NCI-H1092 treated with DMSO at 0.1 percent for 48 hours (cell line): ENCODE results near the gene PPP2R2B.
"Not testable (repeated sequence)": the region's sequence is repeated elsewhere in the genome, so short reads cannot be mapped to it uniquely, and the experiment has no call there.

Experiments
- DNase-seq: peaks from one replicate; lab custom pipeline; 2025; lab: John Stamatoyannopoulos, UW

PPP2R2B gene

GRCh38 chr5:146652547-146652946 is 226.0 kb downstream of the PPP2R2B start:
- DNase-seq: no peak

- DNase-seq: peak; percentile 91
Measured at GRCh38 chr5:146647656-146648199, 230.8 kb downstream of the PPP2R2B start.

- DNase-seq: peak; percentile 19
Measured at GRCh38 chr5:146646441-146646840, 232.1 kb downstream of the PPP2R2B start.

GRCh38 chr5:146645342-146645741 is 233.2 kb downstream of the PPP2R2B start:
- peak; percentile 97 for DNase-seq

- DNase-seq: peak; percentile 97
Measured at GRCh38 chr5:146644831-146645230, 233.7 kb downstream of the PPP2R2B start.

- peak; percentile 27 for DNase-seq
Measured at GRCh38 chr5:146643776-146644175, 234.8 kb downstream of the PPP2R2B start.

- DNase-seq: no peak
Measured at GRCh38 chr5:146642410-146642809, 236.1 kb downstream of the PPP2R2B start.

- peak; percentile 11 for DNase-seq
Measured at GRCh38 chr5:146641941-146642340, 236.6 kb downstream of the PPP2R2B start.

GRCh38 chr5:146640285-146640896 is 238.2 kb downstream of the PPP2R2B start:
- peak; percentile 21 for DNase-seq

- no peak for DNase-seq
Measured at GRCh38 chr5:146635443-146635842, 243.1 kb downstream of the PPP2R2B start.

- DNase-seq: peak; percentile 86
Measured at GRCh38 chr5:146633323-146633764, 245.2 kb downstream of the PPP2R2B start.

- DNase-seq: peak; percentile 86
Measured at GRCh38 chr5:146632620-146633322, 245.8 kb downstream of the PPP2R2B start.

GRCh38 chr5:146630472-146630871 is 248.1 kb downstream of the PPP2R2B start:
- no peak for DNase-seq

- no peak for DNase-seq
Measured at GRCh38 chr5:146628950-146629349, 249.6 kb downstream of the PPP2R2B start.

- no peak for DNase-seq
Measured at GRCh38 chr5:146626936-146627335, 251.6 kb downstream of the PPP2R2B start.

- no peak for DNase-seq
Measured at GRCh38 chr5:146624179-146624578, 254.4 kb downstream of the PPP2R2B start.

GRCh38 chr5:146623666-146624065 is 254.9 kb downstream of the PPP2R2B start:
- DNase-seq: peak; percentile 20

- no peak for DNase-seq
Measured at GRCh38 chr5:146623009-146623408, 255.5 kb downstream of the PPP2R2B start.

GRCh38 chr5:146622391-146622790 is 256.2 kb downstream of the PPP2R2B start:
- DNase-seq: no peak

GRCh38 chr5:146620669-146621051 is 257.9 kb downstream of the PPP2R2B start:
- peak; percentile 91 for DNase-seq

- DNase-seq: no peak
Measured at GRCh38 chr5:146620031-146620668, 258.4 kb downstream of the PPP2R2B start.

GRCh38 chr5:146618434-146618833 is 260.1 kb downstream of the PPP2R2B start:
- no peak for DNase-seq

- DNase-seq: not testable (repeated sequence)
Measured at GRCh38 chr5:146609731-146610130, 268.8 kb downstream of the PPP2R2B start.
